HG03045 (cell line): Measurements from ENCODE around the gene PLA2G2F.
"Not testable (repeated sequence)": the region's sequence is repeated elsewhere in the genome, so short reads cannot be mapped to it uniquely, and the experiment has no call there.

Source experiments
- ATAC-seq: cut with Tn5 transposase; IDR thresholded peaks from one replicate; pipeline ENCODE4 v1.9.1; 2021; ENCODE audit warnings: mild to moderate bottlenecking, moderate library complexity; ENCODE audit not compliant: unreplicated experiment

PLA2G2F gene

GRCh38 chr1:20114021-20114648, 25.0 kb upstream of the PLA2G2F start:
- ATAC-seq = no peak

- no peak for ATAC-seq
Observed at GRCh38 chr1:20115479-20115878, 23.6 kb upstream of the PLA2G2F start.

- no peak for ATAC-seq
Observed at GRCh38 chr1:20115916-20116315, 23.2 kb upstream of the PLA2G2F start.

- no peak for ATAC-seq
Observed at GRCh38 chr1:20117236-20117635, 21.9 kb upstream of the PLA2G2F start.

GRCh38 chr1:20119347-20119746, 19.8 kb upstream of the PLA2G2F start, which contains the start of gene PLA2G2D:
Gene PLA2G2D (minus strand): TSS chr1:20119536. CDS start chr1:20119498, 38 bp downstream.
- no peak for ATAC-seq

GRCh38 chr1:20120796-20121195, 18.3 kb upstream of the PLA2G2F start:
- no peak for ATAC-seq

GRCh38 chr1:20123722-20124455, 15.2 kb upstream of the PLA2G2F start:
- no peak for ATAC-seq

- no peak for ATAC-seq
Observed at GRCh38 chr1:20124456-20125057, 14.6 kb upstream of the PLA2G2F start.

GRCh38 chr1:20125100-20125499, 14.0 kb upstream of the PLA2G2F start:
- ATAC-seq = no peak

- ATAC-seq = no peak
Observed at GRCh38 chr1:20126041-20126805, 12.9 kb upstream of the PLA2G2F start.

- no peak for ATAC-seq
Observed at GRCh38 chr1:20126806-20127440, 12.2 kb upstream of the PLA2G2F start.

GRCh38 chr1:20130518-20130917, 8.6 kb upstream of the PLA2G2F start:
- ATAC-seq = not testable (repeated sequence)

- ATAC-seq = no peak
Observed at GRCh38 chr1:20134995-20135394, 4.1 kb upstream of the PLA2G2F start.

GRCh38 chr1:20136249-20136648, 2.9 kb upstream of the PLA2G2F start:
- no peak for ATAC-seq

GRCh38 chr1:20137055-20137454, 2.1 kb upstream of the PLA2G2F start:
- ATAC-seq = no peak

- no peak for ATAC-seq
Observed at GRCh38 chr1:20137604-20138003, 1.5 kb upstream of the PLA2G2F start.

- ATAC-seq = no peak
Observed at GRCh38 chr1:20138346-20138745, 777 bp upstream of the PLA2G2F start.

- no peak for ATAC-seq
Observed at GRCh38 chr1:20139776-20140612, 871 bp downstream of the PLA2G2F start.

GRCh38 chr1:20141001-20141400, 1.9 kb downstream of the PLA2G2F start:
- no peak for ATAC-seq

- ATAC-seq = no peak
Observed at GRCh38 chr1:20141466-20141865, 2.3 kb downstream of the PLA2G2F start.
